Amniotic epithelial cell (primary cell): ENCODE results near the gene PRKAG2.
A peak's percentile ranks its signal among the peaks of the same experiment; 100 is the strongest.

Experiments
- DNase-seq: peaks from one replicate; pipeline ENCODE4 v3.0.0-alpha.2; 2010; ENCODE audit warnings: low read depth

The PRKAG2 gene

DNA sequence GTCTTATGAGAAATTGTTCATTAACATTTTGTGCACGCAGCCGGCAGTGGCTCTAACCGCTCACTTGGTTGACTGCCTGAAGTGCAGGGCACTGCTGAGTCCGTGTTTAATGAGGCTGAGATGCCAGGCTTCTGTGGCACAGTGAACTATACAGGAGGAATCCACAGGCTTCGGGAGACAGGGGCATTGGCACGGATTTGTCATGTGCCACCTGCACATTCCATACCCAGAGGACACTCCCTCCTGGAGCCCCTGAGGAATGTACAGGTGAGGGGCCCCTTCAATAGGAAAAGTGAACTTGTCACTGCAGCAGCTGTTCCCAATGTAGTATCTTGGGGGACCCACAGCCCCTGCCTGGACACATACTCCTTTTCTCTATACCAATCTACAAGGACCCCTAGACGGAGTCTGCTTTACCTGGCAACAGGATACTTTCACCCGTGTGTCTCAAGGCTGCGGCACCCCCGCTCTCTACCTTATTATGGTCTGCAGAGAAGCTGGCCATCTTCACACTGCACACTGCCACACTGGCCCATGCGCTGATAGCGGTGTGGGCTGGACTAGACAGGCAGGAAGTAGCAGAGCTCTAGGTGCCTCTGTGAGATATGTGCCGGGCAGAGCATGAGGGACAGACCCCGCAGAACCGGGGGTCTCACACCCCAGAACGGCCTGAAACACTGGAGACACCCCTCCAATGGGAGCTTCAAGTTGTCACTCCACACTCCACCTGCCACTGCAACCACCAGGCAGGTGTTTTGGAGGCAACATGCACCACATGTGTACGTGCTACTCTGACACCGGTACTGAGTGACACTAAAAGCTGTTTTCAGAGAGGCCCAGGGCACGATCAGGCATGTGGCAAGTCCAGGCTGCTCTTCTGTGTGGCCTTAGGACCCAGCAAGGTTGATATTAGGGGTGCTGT, 285.8 kb downstream of the PRKAG2 start:
- no peak for DNase-seq

DNA sequence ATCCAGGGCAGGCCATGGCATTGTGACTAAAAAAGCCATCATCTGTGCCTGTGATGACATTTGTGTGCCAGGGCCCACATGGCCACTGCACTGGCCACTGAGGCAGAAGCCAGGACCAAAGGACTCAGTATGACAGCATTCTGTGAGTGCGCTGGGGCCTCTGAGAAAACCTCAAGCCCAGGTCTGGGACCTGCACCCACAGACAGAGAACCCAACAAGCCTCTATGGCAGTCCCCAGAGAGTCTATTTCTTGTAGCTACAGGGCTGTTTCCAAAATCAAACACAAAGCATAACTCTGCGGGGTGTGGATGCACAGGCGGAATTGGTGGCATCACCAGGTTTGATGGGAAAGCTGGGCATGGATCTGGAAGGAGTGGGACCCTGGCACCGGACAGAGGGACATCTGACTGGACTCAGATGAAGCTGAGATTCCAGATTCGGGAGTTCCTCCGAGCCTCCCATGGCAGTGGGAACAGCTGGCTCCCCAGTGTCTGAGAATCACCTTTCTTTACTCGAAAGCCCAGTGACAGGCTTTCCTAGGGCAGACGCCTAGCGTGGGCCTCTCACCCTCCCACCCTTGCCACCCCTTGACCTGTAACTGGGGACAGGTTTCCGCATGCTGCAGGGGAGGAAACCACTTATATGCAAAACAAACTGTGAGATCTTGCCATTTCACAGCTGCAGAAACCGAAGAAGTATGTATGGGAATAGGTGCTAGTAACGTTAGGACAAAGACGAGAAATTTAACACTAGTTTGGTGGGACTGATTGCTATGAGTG, 286.7 kb downstream of the PRKAG2 start:
- DNase-seq: no peak

DNA sequence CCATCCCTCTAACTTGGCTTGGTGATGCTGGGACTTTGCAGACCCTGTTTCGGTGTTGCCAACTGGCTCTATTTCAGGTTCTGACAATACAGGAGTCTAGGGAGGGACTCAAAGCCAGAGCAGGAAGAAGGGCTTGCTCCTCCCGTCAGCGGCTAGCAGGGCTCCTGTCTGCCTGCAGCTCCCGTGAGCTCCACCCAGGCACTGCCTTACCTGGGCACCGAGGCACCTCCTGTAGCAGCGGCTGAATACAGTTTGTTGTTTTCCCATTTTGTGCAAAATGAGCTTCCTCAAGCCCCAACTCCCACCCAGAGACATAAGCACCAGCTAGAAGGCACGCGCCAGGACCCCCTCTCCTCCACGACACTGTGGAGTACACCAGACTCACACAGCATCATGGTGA, 287.9 kb downstream of the PRKAG2 start:
- DNase-seq: no peak

DNA sequence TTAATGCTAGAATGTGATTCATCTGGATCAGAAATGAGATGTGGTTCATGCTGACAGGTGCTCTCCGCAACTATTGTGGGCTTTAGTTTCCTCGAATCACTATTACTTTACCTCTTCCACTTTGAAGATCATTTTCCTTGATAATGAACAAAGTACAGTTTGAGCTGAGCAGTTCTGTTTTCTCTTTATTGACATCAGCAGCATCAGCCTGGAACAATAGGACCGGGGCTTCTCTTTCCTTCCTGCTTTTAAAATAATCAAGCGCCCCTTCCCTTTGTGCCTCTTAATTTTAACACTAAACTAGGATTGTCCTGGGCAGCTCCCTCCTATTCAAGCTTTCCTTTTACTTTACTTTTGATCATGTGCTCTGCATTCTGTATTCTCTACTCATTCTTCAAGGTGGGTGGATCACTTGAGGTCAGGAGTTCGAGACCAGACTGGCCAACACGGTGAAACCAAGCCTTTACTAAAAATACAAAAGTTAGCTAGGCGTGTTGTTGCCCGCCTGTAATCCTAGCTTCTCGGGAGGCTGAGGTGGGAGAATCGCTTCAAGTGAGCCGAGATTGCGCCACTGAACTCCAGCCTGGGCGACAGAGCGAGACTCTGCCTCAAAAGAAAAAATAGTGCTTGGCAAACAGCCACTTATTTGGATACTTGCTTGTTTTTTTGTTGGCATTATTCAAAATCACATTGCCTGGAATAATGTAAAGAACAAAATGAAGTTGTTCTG, 290.2 kb downstream of the PRKAG2 start:
- DNase-seq: no peak

DNA sequence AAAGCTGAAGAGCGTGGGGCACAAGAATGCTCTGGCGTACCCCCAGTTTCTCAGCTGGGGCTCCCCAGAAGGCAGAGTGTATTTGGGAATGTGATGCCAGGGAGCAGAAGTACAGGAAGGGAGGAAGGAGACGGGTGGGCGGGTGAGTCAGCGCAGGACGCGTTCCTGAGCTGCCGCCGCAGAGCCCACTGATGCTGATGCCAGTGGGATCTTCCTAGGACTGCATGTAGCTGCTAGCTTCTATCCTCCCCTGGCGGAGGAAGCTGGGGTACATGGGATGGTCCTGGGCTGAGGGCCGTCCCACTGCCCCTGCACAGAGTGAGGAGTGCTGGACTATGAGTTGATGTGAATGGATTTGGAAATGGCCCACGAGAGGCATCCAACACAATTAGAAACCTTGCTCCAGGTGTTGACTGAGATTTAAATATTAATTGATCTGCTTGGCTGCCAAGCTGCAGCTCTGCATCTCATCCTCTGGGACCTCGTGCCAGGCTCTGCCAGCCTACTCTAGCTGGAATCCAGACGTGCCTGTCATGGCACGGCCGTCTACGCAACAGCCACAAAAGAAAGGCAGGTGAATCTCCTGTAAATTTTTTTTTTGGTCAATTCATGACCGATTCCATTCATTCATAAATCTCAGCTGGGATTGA, 291.0 kb downstream of the PRKAG2 start:
- no peak for DNase-seq

DNA sequence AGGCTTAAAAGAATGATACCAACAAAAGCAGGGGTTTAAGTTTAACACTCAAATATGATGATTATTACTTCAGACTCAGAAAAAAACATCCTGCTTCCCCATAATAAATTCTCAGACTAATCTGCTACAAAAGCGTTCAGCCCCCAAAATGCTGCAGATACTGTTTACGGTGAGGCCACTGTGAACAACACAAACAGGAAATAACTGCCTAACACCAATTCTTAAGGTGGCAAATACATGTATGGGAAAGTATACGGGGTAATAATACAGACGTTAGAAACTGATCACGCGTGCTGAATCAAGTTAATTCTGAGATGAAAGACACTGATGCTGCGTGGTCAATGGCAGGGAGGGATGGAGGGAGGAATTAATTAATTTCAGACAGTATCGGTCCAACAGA, 295.2 kb downstream of the PRKAG2 start:
- no peak for DNase-seq

DNA sequence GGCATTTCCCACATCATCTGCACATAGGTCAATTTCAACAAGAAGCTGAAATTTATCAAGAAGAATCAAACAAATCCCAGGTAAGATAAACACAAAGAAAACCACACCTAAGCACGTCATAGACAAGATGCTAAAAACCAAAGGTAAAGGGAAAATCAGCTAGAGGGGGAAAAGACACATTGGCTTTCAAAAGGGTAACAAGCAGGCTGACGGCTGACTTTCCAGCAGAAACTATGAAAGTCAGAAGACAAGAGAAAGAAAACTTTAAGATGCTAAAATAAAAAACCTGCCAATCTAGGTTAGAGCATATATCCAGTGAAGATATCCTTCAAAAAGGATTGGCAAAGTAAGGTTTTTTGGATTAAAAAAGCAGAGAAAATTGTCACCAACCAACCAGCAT, 297.3 kb downstream of the PRKAG2 start:
- DNase-seq: peak; percentile 44

DNA sequence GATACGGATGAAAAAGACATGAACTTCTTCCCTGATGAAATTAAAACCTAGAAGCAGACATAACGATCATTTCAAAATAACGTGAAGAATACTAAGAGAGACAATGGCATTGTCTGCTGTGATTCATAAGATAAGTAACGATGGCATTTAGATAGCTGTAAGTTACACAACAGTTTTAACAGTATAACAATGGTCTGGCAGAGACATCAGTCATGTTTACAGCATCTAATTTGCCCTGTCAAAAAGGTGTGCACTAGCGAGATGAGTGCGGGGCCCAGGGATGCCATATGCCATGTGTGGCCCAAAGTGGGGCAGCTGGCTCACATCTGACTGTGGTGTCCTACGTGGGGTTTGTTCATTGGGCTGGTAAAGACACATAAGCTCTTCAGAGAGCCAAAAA, 301.5 kb downstream of the PRKAG2 start:
- DNase-seq: no peak

DNA sequence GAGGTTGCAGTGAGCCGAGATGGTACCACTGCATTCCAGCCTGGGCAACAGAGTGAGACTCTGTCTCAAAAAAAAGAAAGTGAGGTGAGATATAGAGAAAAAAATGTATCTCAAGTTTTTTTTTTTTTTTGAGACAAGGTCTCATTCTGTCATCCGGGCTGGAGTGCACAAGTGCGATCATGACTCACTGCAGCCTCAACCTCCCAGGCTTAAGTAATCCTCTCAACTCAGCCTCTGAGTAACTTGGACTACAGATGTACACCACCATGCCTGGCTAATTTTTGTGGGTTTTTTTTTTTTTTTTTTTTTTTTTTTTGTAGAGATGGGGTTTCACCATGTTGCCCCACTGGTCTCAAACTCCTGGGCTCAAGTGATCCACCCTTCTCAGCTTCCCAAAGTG, 303.9 kb downstream of the PRKAG2 start:
- peak; percentile 87 for DNase-seq

DNA sequence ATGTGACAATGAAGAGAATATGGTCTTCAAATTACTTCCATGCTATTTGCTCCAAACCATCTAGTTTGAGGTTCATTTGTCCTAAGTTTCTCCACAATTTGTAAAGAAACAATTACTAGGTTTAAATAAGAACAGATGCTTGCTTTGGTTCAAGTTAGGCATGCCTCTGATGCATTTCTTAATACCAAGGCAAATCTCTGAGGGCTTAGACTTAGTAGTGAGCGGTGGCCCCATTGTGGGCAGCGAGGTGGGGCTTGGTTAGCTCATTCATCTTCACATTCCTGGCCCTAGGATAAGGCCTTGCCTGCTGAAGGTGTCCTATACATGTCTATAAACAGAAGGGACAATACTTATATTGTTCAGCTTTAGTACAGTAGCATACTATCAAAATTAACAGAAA, 304.8 kb downstream of the PRKAG2 start:
- peak; percentile 60 for DNase-seq

DNA sequence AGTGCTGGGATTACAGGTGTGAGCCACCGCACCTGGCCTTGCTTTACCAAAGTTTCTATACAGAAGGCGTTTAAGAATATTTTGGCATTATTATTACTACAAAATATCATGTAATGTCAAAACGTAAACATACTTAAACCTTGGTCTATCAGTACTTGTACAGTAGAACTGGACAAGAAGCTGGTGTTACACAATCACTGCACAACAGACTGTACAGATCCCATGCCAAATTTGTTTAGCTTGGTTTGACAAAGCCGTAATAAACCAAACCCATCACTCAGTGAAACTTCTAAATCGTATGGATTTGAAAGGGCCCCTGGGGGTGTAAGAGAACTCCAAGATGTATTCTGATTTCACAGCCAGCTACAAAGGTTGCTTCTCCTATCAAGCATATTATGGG, 305.4 kb downstream of the PRKAG2 start:
- DNase-seq: peak; percentile 31

DNA sequence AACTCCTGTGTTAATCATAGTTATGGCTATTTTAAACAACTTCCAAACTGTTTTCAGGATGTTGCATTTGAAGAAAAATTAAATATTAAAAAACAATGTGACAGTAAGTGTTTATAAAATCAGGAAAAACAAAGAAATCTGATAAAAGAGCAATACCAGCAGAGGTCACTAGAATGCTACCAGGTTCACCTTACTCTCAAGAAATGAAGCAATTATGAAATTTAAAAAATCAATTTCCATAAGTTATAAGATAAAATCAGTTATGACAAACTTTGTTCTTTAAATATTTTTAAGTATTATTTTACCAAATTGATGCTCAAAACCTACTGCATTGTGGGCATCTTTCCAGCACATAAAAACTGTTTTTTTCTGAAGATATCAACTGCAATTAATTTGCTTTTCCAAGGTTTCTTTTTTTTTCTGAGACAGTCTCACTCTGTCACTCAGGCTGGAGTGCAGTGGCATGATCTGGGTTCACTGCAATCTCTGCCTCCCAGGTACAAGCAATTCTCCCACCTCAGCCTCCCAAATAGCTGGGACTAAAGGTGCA, 306.5 kb downstream of the PRKAG2 start:
- peak; percentile 37 for DNase-seq

DNA sequence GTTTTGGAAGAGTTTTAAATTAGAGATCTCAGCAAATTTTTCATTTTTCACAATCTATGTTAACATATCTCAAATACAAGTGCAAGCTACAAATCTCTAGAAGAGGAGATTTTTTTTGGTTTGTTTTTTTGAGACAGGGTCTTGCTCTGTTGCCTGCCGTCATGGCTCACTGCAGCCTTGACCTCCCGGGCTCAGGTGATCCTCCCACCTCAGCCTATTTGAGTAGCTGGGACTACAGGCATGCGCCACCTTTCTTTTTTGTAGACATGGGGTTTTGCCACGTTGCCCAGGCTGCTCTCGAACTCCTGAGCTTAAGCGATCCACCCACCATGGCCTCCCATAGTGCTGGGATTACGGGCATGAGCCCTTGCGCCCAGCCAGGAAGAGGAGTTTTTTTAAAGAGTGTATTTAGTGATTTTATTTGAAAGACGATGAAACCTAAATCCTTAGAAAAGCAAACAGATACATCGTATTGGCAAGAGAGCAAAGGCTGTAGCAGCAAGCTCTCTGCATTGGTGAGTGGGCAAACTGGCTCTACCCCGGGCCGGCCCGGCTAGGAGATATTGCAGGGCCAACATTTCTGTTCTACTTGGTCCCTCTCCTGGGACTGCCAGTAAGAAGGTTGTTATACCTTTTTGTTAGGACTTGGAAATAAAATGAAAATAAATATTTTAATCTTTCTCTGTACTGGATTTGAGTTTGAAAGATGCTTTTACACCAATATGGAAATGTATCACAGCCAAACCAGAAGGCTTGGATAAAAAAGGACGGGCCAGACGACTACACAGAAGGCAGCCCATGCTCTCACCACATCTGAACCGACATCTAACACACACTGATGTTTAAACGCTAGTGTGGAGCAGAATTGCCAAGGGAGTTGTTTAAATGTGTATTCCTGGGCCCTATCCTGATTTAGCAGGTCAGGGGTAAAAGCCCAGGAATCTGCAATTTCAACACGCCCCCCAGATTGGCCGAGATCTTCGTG, 307.7 kb downstream of the PRKAG2 start:
- DNase-seq: no peak

DNA sequence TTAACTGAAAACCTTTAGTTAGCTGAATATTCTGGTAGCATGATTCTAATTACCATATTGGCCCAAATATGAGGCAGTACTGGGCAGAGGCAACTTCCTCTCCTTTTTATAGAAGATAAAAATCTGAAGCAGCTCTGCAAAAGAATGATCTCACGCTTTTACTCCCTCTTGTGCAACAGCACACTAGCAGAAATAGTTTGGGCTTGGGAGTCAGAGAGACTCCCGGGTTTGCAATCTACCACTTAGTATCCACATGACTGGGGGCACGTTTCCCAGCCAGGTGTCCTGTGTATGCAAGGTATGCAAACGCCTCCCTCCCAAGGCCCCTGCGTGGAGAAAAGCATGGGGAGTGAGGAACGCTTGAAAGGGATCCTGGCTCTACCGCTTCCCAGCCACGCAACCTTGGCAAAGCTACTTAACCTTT, 310.0 kb downstream of the PRKAG2 start:
- DNase-seq: peak; percentile 89

DNA sequence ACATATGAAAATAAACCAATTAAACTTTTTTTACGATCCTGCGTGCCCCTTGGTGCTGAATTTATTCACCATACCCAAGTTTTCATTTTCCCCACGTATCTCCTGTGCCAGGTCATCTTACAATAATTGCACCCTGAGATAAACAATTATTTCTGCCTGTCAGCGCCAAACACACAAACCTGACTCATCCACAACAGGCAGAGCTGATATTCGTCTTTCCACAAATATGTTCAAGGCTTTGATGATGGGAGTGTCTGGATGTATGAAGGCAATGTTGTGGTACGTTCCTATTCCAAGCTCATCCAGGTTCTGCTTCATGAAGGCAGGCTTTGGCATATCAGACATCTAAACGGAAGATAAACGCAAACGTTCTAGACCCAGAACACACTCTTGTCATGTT, 311.4 kb downstream of the PRKAG2 start:
- DNase-seq: peak; percentile 88

DNA sequence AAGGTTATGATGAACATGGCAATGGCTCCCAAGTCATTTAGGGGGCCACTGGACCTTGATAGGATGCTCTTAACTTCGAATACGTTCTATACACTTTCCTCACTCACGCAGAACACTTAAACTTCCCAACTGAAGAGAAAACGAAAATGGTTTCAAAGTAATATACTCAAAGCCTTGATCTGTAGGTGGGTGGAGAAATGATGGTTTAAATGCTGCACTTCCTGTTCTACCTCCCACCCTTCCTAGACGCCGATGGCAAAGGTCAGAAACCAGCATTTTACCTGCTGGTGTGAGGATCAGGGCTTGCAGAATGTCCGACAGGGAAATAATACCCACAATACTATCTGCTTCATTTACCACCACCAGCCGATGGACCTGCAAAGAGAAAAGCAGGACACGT, 316.7 kb downstream of the PRKAG2 start:
- DNase-seq: no peak

DNA sequence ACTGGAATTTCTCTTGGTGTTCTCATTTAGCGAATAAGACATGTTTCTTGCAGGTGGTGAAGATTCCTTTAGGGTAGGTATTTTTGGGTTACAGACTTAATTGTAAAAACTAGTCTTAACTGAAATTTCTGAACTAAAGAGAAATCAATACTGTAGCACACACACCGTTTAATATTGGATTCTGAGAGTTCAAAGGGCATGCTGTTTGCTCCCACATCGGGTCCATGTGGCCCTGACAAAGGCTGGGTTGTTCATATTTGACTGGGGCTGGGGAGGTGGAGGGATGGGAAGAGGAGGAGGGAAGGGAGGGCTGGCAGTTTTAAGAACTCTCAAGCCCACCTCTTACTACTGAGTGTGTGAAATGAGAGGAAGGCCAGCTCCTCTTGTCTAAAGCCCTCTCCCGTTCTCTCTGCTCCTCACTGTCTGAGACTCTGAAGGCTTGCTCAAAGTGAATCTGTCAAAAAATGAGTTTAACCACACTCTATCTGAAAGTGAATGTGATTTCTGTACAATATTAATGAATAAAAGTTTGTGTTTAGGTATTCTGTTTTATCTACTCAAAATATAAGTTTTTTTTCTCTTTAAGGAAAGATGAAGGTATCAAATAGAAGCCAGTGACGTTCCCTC, 317.2 kb downstream of the PRKAG2 start:
- DNase-seq: no peak

DNA sequence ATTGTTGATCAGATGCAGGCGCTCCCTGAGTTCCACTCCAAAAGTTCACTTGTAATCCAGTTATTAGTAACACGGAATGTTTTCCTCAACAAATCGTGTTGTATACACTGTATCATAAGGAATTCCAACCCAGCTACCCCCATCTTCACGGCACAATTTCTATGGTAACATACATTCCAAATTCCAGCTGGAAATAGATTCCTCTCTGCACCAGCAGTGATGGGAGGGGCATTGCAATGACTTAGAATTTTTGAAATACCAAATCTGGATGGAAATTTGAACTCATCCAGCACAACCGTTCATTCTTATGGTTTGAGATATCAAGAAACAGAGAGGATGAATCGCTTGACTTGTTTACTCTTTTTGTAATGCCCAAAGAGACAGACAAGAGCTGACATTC, 318.3 kb downstream of the PRKAG2 start:
- peak; percentile 72 for DNase-seq

DNA sequence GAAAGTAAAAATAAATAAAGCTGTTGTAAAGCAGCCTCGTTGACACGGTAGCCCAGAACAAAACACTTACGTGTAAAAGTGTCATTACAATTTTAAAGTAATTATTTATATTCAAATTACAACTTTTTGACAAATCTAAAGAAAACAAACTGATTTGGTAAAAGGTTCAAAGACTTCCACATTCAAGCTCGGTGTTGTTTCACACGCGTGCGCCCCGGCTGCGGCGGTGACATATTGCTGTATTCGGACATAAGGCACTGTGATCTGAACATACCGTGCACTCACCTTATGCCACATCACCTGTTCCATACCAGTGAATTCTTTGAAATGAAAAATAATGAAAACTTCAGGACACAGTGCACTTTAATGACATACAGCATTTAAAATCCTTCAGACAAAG, 320.3 kb downstream of the PRKAG2 start:
- DNase-seq: no peak

DNA sequence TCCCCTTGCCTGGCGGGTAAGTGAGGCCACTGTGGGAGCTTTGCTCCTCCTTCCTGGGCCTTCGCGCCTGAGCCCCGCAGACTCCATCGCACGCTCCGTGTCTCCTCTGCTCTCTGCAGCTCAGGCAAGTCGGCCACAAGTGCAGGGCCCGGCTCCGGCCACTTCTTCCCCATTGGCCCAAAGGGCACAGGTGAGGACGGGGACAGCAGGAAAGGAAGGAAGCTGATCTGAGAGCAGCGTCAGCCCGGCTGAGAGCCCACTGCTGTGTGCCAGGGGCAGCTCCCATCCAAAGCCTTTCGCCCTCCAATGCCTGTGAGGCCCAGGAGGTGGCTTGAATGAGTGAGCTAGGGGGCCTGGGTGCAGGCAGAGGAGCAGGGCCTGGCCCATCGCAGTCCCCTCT, 323.6 kb downstream of the PRKAG2 start:
- DNase-seq: no peak
